ENCODE data around the gene KIF13A.
"Not testable (repeated sequence)": the region's sequence is repeated elsewhere in the genome, so short reads cannot be mapped to it uniquely, and the experiment has no call there.

Gene KIF13A

DNA sequence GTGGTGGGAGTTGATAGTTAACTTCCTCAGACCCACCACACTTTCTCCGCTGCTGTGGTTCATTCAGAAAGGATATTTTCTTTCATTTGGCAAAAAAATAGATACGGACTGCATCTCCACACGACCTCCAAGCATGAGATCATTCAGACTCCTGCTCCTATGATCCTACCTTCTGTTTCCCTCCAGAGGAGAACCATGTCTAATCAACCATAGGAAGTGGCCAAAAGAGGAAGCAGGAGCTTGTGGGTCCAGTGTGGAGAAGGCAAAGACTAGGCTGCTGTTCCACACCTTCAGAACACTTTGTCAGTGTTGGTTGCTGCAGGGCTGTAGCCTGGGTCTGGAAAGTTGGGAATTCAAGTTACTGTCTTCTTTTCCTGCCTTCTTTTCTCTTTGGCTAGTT, 10.6 kb upstream of the KIF13A start:
- no peak for DNase-seq

DNA sequence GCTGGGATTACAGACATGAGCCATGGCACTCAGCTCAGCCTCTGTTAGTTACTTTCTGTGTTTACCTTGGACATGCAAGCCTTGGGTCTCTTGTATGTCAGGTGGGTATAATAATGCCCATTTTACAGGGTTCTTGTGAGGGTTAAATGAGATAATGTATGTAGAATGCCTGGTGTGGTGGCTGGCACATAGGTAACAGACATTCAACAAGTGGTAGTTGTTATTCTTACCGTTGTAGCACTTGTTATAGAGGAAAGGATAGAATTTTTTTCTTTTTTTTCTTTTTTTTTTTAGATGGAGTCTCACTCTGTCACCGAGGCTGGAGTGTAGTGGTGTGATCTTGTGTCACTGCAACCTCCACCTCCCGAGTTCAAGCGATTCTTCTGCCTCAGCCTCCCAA, 8.0 kb upstream of the KIF13A start:
- no peak for DNase-seq

- no peak for DNase-seq
Measured at GRCh38 chr6:17994019-17994418, 6.6 kb upstream of the KIF13A start.

GRCh38 chr6:17988422-17988944, 1.0 kb upstream of the KIF13A start:
- DNase-seq: no peak

DNA sequence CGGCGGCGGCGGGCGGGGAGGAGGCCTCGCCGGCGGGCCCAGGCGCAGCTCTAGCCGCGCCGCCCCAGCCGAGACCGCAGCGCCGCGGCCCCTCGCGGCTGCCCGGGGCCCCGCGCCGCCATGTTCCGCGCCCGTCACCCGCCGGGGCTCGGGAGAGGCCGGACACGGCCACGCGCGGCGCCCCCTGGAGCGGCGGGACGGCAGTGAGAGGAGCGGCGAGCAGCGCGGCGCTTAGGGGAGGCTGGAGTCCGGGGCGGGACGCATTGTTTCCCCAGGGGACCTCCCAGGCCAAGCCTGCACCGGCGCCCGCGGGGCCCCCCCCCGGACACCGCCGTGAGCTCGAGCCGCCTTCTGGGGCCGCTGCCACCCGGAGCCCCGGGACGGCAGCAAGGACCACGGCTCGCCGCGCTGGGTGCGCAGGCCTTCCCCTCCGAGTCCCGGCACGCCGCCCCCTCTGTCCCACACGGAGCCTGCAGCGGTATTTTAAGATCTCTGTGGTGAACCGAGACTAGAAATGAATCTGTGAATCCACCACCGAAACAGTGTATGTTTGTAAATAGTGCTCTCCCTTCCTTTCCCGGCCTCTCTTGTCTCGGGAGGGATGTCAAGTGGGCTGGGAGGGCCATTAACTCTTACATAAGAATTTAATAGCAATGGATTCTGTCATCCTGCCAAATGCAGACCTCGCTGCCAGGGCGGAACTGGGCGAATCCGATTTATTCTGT, 424 bp upstream of the KIF13A start:
- DNase-seq: peak; percentile 47 to 65

GRCh38 chr6:17986656-17987446, 584 bp downstream of the KIF13A start:
- peak in 1 of 2 experiments; percentile 32 for DNase-seq

- DNase-seq: no peak
Measured at GRCh38 chr6:17985934-17986655, 1.3 kb downstream of the KIF13A start.

GRCh38 chr6:17984812-17985670, 2.4 kb downstream of the KIF13A start:
- no peak for DNase-seq

DNA sequence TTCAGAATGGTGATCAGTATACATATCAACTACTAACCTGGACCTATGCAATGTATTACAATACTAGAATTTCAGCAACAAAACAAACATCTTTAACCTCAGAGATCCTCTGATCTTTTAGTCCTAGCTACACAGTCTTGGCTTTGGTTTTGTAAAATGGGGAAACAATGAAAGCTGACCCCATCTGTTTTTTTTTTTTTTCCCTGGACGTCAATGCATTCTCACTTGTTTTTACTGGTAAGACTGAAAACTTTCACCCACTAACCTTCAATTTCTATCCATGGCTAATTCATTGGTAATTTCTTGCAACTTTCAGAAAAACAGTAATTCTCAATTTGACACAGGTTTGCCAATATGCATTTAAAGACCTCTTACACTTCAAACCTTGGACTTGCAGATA, 3.0 kb downstream of the KIF13A start:
- no peak for DNase-seq

GRCh38 chr6:17983730-17984129, 3.7 kb downstream of the KIF13A start:
- no peak for DNase-seq

DNA sequence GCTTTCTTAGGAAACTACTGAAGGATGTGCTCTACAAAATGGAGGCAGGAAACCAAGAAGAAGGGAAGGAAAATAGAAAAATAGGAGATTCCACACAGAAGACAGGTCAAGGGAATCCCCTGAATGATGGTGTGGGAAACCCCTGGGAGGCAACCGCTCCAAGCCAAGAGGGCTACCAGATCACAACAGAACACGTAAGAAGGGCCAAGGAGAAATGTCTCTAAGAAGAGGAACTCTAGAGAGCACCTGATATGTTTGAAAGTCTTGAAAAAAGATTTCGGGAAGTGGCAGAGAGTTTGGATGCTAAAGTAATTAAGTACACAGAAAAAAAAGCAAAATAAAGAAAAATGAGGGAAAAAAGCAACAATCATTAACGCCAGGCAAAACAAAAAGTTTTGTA, 7.1 kb downstream of the KIF13A start:
- no peak for DNase-seq

- no peak for DNase-seq
Measured at GRCh38 chr6:17979479-17979878, 8.0 kb downstream of the KIF13A start.

- DNase-seq: not testable (repeated sequence)
Measured at GRCh38 chr6:17976258-17976657, 11.2 kb downstream of the KIF13A start.

DNA sequence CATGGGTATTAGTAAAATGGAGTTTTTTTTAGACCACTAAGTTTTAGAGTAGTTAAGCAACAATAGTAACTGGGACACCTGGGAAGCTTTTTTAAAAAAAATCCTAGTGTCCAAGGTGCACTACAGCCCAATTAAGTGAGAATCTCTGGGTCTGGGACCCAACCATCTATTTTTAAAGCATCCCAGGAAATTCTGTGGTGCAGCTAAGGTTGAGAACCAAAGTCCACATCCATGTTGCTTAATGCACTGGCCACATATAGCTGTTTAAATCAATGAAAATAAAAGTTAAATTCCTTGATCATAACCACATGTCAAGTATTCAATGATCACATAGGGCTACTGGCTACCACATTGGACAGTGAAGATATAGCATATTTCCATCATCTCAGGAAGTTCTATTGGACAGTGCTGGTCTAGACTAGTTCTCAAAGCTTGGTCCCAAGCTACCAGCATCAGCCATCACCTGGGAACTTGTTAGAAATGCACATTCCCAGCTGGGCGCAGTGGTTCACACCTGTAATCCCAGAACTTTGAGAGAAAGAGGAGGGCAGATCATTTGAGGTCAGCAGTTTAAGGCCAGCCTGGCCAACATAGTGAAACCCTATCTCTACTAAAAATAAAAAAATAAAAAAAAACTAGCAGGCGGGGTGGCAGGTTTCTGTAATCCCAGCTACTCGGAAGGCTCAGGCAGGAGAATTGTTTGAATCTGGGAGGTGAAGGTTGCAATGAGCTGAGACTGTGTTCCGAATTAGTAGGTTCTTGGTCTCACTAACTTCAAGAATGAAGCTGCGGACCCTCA, 12.7 kb downstream of the KIF13A start:
- no peak for DNase-seq

DNA sequence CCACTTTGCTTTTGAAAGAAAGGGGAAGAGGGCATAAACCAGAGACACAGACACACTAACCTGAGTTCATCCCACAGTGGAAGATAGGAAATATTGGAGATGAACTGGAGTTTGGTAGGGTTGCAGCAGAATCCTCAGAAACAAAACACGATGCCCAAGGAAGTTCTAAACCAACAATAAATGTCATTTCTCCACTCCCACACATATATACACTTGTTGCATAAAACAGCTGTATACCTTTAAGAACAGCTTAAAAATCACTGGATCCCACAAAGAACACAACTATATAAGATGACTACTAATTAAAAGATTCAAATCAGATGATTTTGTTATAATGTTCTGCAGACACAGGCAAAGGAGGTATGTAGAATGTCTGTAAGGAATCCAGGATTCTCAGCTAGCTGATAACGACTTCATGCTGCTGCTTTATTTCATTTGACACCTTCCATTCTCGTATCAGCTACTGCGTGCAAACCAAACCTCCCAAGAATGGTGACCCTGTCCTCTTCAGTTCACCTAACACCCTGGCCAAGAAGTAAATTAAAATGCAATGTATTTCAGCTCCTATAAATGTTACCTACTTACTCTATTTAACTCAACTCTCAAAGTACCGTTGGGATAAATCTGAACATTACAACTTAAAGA, 14.3 kb downstream of the KIF13A start:
- DNase-seq: no peak

- no peak for DNase-seq
Measured at GRCh38 chr6:17972074-17972952, 15.1 kb downstream of the KIF13A start.

GRCh38 chr6:17971128-17972073, 16.0 kb downstream of the KIF13A start:
- DNase-seq: no peak

- no peak for DNase-seq
Measured at GRCh38 chr6:17968876-17969275, 18.6 kb downstream of the KIF13A start.
